GM19463 (cell line): ENCODE measurements around the gene PAQR5.
"Not testable (repeated sequence)": the region's sequence is repeated elsewhere in the genome, so short reads cannot be mapped to it uniquely, and the experiment has no call there.

ENCODE experiments used
- ATAC-seq: cut with Tn5 transposase; IDR thresholded peaks from one replicate; pipeline ENCODE4 v1.9.1; 2021; ENCODE audit warnings: mild to moderate bottlenecking, moderate library complexity; ENCODE audit not compliant: unreplicated experiment

The PAQR5 gene

DNA sequence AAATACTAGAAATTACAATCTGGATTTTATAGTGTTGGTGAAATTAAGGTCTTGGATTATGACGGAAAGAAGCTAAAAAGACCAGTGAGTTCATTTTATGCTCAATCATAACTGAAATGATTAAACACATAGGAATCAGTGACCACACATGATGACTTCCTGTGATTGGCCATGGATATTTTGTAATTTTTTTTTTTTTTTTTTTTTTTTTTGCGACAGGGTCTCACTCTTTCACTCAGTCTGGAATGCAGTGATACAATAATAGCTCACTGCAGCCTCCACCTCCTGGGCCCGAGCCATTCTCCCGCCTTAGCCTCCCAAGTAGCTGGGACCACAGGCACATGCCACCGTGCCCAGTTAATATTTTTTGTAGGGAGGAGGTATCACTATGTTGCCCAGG lies 47.4 kb downstream of the PAQR5 start:
- ATAC-seq: no peak

- ATAC-seq: no peak
Observed at GRCh38 chr15:69351333-69351732, 52.6 kb downstream of the PAQR5 start.

DNA sequence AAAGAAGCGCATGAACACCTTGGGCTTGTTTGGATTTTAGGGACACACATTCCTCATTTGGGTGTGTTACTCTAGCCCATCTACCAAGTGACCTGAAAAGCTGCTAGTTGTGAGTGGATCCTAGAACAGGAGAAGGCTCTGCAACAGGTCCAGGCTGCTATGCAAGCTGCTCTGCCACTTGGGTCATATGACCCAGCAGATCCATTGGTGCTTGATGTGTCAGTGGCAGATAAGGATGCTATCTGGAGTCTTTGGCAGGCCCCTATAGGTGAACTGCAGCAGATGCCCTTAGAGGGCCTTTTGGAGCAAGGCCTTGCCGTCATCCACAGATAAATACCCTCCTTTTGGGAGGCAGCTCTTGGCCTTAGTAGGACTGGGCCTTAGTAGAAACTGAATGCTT lies 53.2 kb downstream of the PAQR5 start:
- ATAC-seq: no peak

DNA sequence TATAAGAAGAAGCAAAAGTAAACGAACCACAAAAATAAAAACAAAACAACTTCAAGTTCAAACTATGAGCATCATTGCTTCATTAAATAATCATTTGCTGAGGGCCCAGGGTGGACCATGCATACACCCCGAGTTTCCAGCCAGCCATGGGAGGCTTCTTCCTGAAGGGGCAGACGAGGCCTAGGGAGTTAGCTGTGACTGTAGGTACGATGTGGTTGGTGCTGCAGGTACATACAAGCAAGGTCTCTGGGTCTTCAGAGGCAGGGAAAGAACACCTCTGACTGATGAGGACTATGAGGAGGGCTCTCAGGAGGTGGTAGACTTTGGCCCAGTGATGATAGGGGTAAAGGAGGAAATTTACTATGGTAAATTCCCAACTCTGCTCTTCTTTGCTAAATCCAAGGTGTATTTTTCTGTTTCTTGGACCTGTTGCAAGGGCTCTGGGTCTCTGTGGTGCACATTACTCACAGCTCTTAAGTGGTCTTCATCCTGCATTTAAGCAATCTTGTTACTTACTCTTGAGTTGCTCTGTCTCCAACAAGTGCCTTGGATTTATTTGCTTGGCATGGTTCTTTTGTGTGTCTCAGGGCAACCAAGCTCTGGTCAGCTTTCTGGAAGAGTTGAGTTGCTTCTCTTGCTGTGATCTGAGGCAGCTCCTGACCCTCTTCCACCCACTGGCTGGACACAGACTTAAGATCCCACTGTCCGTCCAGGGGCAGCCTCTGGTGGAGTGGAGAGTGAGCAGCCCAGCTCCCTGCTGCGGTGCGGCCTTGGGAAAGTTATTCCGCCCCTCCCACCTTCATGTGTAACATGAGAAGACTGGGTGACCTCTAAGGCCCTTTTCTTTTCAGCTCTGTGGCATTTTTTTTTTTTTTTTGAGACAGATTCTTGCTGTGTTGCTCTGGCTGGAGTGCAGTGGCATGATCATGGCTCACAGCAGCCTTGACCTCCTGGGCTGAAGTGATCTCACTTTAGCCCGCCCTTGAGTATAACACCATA lies 59.4 kb downstream of the PAQR5 start:
- ATAC-seq: no peak

DNA sequence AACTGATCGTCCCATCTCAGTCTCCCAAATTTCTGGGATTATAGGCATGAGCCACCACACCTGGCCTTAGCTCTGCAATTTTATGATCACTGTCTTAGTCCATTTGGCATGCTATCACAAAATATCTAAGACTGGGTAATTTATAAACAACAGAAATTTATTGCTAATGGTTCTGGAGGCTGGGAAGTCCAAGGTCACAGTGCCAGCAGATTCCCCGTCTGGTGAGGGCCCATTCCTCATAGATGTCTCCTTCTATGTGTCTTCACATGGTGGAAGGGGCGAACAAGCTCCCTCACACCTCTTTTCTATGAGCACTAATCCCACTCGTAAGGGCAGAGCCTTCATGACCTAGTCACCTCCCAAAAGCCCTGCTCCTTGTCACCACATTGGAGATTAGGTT lies 60.1 kb downstream of the PAQR5 start:
- ATAC-seq: no peak

DNA sequence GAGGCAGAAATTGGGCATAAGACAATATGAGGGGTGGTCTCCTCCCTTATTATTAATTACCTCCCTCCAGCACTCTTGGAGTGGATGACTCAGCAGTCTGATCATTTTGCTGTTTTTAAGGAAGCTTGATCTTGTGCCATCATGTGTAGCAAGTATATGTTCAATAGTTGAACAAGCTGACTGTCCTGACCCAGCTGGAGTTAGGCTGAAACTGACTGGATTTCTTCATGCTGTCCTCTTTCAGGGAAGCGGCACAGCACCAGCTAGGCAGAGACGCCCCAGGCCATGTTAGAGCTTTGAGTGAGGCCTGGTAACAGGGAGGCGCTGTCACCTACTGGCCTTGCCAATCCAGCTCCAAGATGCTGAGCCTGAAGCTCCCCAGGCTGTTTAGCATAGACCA lies 61.0 kb downstream of the PAQR5 start:
- ATAC-seq: no peak

DNA sequence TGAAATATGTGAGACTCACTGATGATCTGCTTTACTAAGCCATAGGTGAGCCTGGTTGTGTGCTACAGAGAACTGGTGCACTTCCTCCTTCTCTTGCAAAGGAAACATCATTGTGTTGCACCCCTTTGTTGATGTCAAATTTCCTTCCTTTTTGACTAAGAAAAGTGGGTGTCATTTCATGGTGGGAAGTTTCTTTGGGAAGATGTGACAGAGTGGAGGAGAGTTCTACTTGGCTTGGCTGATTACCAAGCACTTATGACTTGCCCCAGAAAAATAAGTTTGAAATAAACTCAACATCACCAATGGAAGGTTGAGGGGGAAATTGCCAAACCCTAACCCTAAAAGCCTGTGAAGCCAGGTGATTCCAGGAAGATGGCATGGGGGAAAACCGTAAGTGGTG lies 61.9 kb downstream of the PAQR5 start:
- ATAC-seq: no peak

GRCh38 chr15:69367236-69367635 lies 68.5 kb downstream of the PAQR5 start:
- no peak for ATAC-seq

DNA sequence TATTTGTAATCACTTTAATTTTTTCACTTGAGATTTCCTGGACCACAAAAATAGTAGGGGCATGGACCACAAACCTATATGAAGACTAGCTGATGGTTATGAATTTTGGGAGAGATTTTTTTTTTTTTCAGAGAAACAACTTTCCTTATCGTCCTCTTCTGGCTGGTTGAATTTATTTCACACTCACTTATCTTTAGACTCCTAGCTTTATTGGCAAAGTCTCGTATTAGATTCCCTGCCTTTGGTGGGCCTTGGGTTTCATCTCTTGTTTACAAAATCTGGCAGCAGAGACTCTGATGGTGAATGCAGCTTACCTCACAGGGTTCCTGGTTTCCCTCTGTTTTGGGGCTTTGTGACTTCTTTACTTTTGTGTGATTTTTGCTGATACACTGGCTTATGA lies 70.9 kb downstream of the PAQR5 start:
- no peak for ATAC-seq

GRCh38 chr15:69373406-69373805 lies 74.7 kb downstream of the PAQR5 start:
- no peak for ATAC-seq

DNA sequence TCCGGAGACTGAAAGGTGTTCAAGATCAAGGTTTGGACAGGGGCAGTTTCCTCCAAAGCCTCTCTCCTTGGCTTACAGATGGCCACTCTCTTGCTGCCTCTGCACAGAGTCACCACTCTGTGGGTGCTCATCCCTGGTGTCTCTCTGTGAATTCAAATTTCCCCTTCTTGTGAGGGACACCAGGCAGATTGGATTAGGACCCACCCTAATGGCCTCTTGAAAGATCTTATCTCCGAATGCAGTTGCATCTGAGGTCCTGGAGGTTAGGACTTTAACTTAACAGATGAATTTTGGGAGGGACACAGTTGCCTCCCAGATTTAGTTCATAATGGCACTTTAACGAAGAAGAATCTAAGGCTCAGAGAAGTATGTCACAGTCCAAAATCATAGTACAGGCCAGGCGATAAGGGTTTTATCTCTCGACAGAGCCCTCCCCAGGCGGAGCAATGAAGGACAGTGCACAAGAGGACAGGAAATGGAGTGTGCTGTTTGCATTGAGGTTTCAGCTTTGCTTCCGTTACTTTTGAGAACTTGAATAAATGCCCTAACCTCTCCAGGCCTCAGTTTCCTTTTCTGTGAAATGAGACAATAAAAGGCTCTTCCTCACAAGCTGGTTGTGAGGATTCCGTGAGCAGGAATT lies 76.6 kb downstream of the PAQR5 start:
- no peak for ATAC-seq

- ATAC-seq: no peak
Observed at GRCh38 chr15:69377216-69377970, 78.7 kb downstream of the PAQR5 start.

- no peak for ATAC-seq
Observed at GRCh38 chr15:69380100-69380725, 81.5 kb downstream of the PAQR5 start.

- no peak for ATAC-seq
Observed at GRCh38 chr15:69380726-69381105, 82.0 kb downstream of the PAQR5 start.

- not testable (repeated sequence) for ATAC-seq
Observed at GRCh38 chr15:69382176-69382575, 83.5 kb downstream of the PAQR5 start.

- not testable (repeated sequence) for ATAC-seq
Observed at GRCh38 chr15:69384066-69384465, 85.4 kb downstream of the PAQR5 start.

DNA sequence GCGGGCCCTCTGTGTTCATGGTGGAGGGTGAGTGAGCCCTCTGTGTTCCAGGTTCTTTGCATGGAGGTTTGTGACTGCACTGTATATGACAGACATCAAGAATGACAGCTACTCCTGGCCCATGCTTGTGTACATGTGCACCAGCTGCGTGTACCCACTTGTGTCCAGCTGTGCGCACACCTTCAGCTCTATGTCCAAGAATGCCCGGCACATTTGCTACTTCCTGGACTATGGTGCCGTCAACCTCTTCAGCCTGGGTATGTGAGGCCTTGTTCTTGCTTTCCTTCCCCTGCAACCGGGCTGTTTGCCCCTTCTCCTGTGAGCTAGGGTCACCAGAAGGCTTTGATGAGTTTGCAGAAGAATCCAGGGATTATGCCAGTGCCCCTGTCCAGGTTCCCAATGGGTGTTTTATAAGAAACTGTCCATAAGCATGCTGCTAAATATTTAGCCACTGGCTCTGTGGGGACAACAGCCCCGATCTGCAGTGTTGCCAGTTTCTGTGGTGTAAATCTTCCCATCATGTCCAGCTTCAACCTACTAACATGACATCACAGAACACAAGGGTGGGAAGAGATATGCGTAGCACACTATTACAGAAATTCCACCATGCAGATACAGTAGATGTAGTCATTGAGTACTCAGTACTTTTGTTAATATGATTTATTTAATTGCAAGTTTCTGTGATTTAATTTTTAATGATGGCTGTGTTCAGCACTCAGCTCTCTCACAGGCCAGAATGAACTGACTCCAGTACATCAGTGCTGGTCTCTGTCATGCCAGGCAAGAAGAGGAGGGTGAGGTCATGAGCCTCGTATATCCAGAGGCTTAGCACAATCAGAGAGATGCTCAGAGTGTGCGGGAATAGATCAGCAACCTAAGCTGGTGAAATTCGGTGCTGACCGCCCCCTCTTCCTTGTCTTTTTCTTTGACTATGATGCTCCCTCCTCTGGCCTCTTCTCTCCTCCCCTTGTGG lies 86.2 kb downstream of the PAQR5 start:
- no peak for ATAC-seq

- ATAC-seq: no peak
Observed at GRCh38 chr15:69385831-69386230, 87.1 kb downstream of the PAQR5 start.

GRCh38 chr15:69386284-69386683 lies 87.6 kb downstream of the PAQR5 start:
- ATAC-seq: no peak

- no peak for ATAC-seq
Observed at GRCh38 chr15:69388260-69388705, 89.6 kb downstream of the PAQR5 start.
